ENCODE data around the gene TPO.

Gene TPO

DNA sequence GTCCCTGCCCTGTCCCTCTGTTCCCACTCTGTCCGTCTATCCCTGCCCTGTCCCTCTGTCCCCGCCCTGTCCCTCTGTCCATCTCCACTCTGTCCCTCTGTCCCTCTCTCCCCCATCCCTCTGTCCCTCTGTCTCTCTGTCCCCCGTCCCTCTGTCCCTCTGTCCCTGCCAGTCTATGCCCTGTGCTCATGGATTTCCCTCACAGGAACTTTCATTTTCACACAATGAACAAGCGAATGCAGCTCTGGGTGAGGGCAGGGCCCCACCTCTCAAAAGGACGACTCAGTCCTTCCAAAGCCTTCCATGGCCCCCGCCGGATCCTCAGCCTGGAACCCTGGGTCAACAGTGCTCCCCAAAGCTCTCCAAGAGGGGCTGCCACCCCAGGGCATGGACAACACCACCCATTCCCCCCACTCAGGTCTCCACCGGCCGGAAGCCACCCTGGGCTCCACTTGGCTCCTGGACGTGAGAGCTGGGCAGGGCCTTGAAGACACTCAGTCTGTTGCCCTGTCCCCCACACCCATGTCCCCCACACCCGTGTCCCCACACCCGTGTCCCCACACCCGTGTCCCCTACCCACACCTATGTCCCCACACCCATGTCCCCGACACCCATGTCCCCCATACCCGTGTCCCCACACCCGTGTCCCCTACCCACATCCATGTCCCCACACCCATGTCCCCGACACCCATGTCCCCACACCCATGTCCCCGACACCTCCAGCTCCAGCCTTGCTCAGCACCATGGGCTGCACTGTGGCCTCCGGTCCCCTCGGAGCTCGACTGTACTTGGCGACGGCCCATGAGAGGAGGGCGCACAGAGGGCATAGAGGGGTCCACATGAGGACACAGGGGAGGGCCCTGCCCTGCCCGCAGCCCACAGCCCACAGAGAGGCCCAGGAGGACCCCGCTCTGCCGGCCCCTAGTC, 175.1 kb downstream of the TPO start:
- DNase-seq, result no peak

DNA sequence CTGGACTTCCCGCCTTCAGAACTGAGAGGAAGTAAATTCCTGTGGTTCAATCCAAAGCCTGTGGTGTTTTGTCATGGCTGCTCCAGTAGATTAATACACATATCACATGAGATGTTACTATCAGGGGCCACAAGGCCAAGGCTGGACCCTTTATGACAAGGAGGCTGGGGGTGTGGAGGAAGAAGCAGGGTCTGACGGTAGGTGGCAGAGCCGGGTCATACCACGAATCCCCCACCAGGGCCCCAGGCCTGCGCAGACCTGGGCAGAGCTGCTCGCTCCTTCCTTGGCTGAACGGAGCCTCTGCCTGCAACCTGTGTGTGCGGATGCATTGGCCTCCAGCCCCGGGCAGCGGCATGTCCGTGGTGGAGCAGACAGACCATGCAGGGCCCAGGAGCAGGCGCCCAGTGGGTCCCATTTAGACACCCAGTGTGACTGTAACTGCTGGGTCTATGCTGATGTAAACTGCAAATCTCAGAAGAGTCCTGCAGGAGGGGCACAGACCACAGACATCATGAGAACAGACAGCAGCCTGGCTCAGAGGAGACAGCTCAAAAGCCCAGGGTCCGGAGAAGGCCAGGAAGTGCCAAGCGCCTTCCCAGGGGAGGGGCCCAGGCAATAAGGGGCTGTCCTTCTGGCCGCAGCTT, 175.8 kb downstream of the TPO start:
- no peak for DNase-seq

DNA sequence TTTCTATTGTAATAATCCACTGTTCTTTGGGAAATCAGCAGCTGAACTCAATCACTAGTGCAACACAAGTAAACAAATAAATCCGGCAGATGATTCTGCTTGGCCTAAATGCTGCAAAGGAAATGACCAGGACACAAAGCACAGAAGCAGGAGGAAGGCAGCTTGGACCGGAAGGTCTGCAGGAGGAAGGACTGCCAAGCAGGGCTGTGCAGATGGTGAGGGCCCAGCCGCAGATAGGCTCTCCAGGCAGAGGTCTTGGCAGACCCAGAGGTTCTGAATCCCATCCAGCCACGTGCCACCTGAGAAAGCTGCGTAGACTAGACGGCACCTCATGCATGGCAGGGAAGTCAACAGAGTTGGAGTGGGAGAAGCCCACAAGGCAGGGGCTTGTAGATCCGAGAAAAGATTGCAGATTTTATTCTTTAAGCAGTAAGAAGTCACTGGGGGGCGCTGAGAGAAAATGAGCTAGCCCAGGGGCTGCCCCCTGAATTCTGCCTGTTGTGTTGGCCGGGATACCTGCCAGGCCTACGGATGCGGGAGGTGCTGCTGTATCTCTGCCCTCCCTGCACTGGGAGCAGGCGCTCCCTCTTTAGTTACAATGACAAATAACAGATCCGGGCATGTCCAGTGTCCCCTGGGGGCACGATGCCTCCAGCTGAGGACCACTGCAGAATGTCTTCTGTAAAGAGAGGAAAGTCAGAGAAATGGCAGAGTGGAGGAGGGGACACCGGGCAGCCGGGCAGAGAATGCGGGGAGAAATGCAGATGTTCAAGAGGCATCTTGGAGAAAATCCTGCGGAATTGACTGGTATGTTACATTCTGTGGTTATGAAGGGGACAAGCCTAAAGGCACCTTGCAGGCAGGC, 177.6 kb downstream of the TPO start:
- DNase-seq, result no peak

DNA sequence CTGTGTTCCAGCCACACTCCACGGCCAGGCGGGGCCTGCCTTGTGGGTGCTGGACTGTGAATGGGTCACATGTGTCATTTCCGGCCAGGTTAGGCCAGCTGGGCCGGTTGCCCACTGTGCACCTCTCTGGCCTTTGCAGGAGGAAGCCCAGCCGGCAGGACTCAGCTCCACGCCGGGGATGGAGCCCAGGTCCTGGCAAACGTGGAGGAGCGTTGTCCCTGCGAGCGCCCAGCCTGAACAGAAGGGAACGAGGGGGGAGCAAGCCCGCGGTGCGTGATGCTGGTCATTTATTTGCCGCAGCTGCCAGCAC, 178.2 kb downstream of the TPO start:
- no peak for DNase-seq

All from activated CD4-positive, alpha-beta T cell treated with anti-CD3 and anti-CD28 coated beads, Interleukin-2, amount 50 U/mL, for 1 hour (primary cell).